KOPT-K1 (cell line): ENCODE measurements around the gene SRSF1.
"Not testable (repeated sequence)": the region's sequence is repeated elsewhere in the genome, so short reads cannot be mapped to it uniquely, and the experiment has no call there.

Experiments used
- H3K27ac ChIP-seq: fragments of 200-600 bp; sonication (generic); 2 replicates; pipeline ENCODE4 v1.5.1; 2016; ENCODE audit warnings: antibody characterized with exemption, mild to moderate bottlenecking, low read depth, low read length; ENCODE audit not compliant: poor library complexity, severe bottlenecking
- H3K36me3 ChIP-seq: fragments of 200-600 bp; sonication (generic); 2 replicates; pipeline ENCODE4 v1.5.1; 2017; ENCODE audit warnings: antibody characterized with exemption, mild to moderate bottlenecking, low read length, moderate library complexity; ENCODE audit not compliant: insufficient read depth
- H3K9me3 ChIP-seq: fragments of 200-600 bp; sonication (generic); 2 replicates; pipeline ENCODE4 v1.5.1; 2017; ENCODE audit warnings: antibody characterized with exemption, low read length, mild to moderate bottlenecking; ENCODE audit not compliant: insufficient read depth, poor library complexity, severe bottlenecking

Gene SRSF1

DNA sequence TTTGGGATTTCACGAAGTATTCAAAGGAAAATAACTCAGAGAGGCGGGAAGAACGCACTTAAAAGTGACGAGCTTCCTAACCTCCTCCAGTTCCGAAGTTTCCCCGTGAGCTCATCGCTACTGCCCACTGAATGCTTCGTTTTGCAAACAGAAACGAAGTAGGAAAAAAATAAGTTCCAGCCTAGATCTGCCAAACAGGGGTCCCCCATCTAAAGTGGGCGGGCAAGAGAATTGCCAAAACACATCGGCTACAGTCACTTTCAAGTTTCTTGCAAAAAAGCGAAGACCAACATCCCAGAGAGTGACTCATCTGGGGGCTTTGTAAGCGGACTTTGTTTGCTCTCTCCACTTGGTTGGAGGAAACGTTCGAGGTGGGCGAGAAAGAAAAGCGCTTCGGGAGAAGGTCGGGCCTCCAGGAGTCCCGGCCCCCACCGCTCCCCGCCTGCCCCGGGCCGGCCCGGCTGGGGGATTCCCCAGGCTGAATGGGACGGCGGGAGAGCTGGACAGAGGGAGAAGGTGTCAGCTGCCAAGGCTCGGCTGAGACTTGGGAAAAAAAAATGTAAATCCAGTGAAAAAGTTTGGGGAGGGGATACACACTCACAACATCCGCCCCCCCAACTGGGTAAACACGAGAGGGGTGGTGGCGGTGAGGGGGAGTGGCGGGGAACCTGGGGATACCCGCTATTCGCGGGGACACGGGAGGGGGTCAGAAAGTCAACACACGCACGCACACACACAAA lies 20.0 kb downstream of the SRSF1 start:
- Histone ChIP-seq H3K36me3 (peaks cover 33% of the 10 kb centered on the region), H3K27ac (peak overlapping the region; percentile 79), H3K9me3 (no peaks in the 10 kb centered on the region)

- H3K27ac ChIP-seq: no peak overlapping the region
- peaks cover 47% of the 10 kb centered on the region for H3K36me3 ChIP-seq
- no peaks in the 10 kb centered on the region for H3K9me3 ChIP-seq
These were observed 21.4 kb downstream of the SRSF1 start for GRCh38 chr17:57985675-57985974.

GRCh38 chr17:57984936-57985674 lies 21.9 kb downstream of the SRSF1 start:
- Histone ChIP-seq H3K36me3 (peaks cover 52% of the 10 kb centered on the region), H3K27ac (no peak overlapping the region), H3K9me3 (no peaks in the 10 kb centered on the region)

DNA sequence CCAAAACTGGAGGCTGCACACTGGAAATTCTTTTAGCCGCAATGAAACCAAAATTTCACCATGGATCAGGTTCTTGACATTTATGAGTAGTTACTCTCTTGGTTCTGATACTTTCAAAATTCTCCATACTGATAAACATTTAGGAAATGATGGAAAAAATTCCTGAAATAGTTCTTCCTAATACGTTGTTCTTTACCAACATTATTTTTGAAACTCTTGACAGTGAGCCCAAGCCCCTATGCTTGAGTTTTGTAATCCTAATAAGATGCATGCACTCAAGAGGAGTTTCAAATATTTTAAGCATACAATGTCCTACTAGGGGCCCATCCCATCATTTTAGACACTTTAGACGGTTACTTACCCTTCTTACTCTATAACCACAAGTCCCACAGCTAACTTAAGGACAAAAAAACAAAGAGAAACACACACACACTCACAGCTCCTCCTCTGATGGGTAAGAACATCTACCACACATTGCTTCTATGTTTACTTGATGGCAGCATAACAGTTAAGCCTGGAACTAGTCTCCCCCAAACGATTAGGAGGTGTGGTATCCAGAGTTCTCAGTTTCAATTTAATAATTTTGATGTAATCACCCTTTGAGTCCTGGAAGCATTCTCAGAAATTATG lies 22.7 kb downstream of the SRSF1 start:
- Histone ChIP-seq H3K36me3 (peaks cover 60% of the 10 kb centered on the region), H3K9me3 (no peaks in the 10 kb centered on the region), H3K27ac (no peak overlapping the region)

DNA sequence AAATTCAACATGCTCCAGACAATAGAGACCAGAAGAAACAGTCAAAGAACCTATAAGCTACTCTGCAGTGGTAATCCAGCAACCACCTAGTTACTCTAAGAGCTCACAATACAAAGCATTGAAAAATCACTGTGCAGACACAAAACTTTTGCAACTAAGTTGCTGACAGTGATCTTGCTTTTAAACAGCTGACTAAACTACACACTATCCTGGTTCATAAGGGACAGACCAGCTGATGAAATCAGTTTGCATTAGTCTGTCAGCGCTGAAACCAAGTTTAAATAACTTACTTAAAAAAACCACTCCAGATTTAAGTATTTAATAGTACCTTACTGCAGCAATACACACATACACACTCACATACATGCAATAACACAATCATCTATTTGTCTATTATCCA lies 23.6 kb downstream of the SRSF1 start:
- H3K27ac ChIP-seq: no peak overlapping the region
- no peaks in the 10 kb centered on the region for H3K9me3 ChIP-seq
- peaks cover 69% of the 10 kb centered on the region for H3K36me3 ChIP-seq

DNA sequence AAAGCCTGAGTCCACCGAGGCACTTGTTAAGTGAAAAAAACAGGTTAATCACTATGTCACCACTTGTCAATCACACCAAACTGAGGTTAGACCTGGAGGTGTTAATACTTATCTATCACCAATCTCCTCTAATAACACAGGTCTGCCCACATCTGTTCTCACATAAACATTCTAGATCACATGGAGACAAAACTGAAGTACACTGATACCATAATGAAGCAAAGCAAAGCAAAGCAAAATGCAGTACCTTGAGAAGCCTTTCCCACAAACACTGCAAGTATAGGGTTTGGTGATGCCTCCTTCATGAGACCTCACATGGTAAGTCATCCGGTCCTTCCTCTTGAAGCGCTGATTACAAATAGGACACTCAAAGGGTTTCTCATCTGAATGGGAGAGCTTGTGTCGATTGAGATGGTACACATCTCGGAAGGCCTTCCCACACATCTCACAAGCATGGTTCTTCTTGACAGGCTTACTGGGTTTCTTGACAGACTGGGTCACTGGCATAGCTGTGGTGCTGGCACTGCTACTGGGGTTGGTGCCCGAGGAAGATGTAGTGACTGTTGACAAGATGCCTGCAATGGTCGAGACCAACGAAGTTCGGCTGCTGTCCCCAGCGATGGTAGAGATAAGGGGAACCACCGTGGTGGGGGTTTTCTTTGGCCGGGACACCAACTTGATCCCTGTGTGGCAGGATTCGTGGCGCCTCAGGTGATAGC lies 24.4 kb downstream of the SRSF1 start:
- Histone ChIP-seq H3K27ac (no peak overlapping the region), H3K36me3 (peaks cover 77% of the 10 kb centered on the region), H3K9me3 (no peaks in the 10 kb centered on the region)

GRCh38 chr17:57980522-57980921 lies 26.5 kb downstream of the SRSF1 start:
- Histone ChIP-seq H3K36me3 (peaks cover 98% of the 10 kb centered on the region), H3K27ac (no peak overlapping the region), H3K9me3 (no peaks in the 10 kb centered on the region)

DNA sequence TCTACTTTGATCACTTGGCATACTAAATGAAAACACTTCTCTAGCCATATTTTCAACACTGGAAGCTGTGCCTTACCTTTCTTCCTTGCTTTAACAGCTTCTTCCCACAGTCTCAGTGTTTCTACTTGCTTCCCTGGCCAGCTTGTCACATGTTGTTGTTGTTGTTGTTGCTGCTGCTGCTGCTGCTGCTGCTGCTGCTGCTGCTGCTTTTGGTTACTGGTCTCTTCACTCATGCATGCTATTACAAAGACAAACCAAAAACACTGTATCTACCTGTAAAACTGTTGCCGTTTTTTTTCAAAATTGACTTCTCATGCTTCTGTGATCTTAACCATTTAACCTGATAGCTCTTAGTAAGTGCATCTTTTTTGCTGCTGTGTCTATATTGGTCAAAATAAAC lies 28.0 kb downstream of the SRSF1 start:
- peaks cover 100% of the 10 kb centered on the region for H3K36me3 ChIP-seq
- no peak overlapping the region for H3K27ac ChIP-seq
- H3K9me3 ChIP-seq: no peaks in the 10 kb centered on the region

DNA sequence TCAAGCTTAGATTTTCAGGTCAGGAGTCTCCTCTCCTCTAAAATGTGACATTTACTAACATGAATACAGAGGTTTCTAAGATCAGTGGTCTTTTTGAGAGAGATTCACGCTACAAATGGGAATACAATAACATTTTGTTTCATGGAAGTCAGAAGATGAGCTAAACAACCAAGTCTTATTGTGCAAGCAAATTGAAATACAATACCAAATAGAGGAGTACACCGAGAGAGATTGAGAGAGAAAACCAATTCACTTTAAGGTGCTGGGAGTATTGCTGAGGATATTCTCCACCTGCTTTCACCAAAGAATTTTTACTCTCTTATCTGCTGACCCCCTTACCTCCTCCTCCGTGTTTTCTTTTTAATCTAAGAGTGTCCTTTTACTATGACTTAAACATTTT lies 30.5 kb downstream of the SRSF1 start:
- Histone ChIP-seq H3K27ac (no peak overlapping the region), H3K36me3 (peaks cover 99% of the 10 kb centered on the region), H3K9me3 (no peaks in the 10 kb centered on the region)

DNA sequence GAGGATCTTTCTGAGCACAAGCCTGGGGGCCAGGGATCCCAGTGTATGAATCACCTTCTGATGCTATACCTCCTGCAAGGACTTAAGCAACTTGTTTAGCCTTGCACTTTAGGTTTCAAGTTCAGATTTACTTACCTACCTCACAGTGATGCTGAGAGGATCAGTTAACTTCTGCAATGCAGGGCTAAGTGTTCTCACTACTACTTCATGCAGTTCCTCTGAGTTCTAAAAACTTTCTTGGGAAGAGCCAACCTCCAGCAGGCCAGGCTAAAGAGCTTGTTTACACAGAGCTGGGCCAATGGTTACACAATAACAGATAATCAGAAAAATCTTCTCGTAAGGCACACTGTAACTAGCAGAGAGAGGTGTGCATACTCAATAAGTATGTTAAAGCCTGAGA lies 32.0 kb downstream of the SRSF1 start:
- no peaks in the 10 kb centered on the region for H3K9me3 ChIP-seq
- H3K27ac ChIP-seq: no peak overlapping the region
- H3K36me3 ChIP-seq: peaks cover 88% of the 10 kb centered on the region

DNA sequence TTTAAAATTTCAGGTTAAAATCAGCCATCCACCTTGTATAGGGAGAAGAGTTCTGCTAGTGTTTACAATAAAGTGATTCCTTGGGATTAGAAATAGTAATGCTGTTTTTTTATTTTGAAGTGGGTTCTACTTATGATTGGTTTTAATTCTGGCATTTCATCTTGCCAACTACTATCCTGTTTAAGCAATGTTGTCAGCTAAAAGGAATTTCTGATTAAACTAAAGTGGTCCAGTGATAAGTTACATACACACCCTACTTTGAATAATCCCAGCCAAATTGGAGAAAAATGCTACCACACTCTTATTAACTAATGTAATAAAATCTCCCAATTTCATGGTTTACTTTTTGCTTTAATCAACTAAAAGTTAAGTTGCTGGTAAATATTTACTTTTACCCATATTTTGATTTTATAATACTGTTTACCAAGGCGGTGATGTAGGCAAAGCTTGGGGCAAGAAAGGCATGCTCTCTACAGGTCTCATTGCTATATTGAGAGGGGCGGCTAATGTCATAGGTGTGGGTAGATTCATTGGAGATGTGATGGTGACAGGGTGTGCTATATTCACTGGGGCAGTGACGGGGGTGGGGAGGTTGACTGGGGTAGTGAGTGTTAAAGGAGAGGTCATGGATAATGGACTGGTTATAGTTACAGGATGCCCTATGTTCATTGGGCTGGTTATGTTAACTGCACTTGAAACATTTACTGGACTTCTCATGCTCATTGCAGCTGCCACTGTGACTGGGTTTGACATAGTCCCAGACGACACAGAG lies 32.8 kb downstream of the SRSF1 start:
- H3K36me3 ChIP-seq: peaks cover 80% of the 10 kb centered on the region
- not testable (repeated sequence) for H3K9me3 ChIP-seq, H3K27ac ChIP-seq

DNA sequence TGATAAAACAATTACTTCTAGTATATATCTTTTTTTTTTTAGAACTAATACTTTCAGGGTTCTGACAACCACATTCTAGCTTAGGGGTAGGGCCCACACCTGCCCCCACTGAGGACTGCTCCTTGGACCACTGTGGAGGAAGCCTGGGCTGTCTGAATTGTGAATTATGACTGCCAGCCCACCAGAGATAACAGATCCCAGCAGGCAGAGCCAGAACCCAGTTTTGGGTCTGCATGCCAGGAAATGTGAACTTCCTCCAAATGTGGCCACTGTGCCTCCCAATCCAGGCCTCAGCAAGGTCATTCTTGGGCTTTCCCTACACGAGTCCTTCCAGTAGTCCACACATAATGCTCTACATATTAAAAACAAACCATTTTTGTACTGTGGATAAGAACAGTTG lies 34.9 kb downstream of the SRSF1 start:
- Histone ChIP-seq H3K27ac (no peak overlapping the region), H3K9me3 (no peaks in the 10 kb centered on the region), H3K36me3 (peaks cover 60% of the 10 kb centered on the region)

- no peak overlapping the region for H3K27ac ChIP-seq
- peaks cover 54% of the 10 kb centered on the region for H3K36me3 ChIP-seq
These were observed 35.5 kb downstream of the SRSF1 start for GRCh38 chr17:57971572-57971971.

GRCh38 chr17:57970710-57971109 lies 36.3 kb downstream of the SRSF1 start:
- H3K9me3 ChIP-seq: no peaks in the 10 kb centered on the region
- H3K36me3 ChIP-seq: peaks cover 45% of the 10 kb centered on the region
- no peak overlapping the region for H3K27ac ChIP-seq

More at GRCh38 chr17:57971572-57971971, 35.5 kb downstream of the SRSF1 start:
- no peaks in the 10 kb centered on the region for H3K9me3 ChIP-seq
